ENCODE data around the gene HNRNPR. TPM values are rescaled to one million over a fixed set of nuclear protein-coding genes. Genes with fewer than 3 reads are reported as not detected.

Gene HNRNPR
- total and polyA plus RNA-seq, 2 of the 8 experiments (the other 6 are each of a cell fraction or from before 2014, with no cell fraction given) = 110 to 214 TPM

DNA sequence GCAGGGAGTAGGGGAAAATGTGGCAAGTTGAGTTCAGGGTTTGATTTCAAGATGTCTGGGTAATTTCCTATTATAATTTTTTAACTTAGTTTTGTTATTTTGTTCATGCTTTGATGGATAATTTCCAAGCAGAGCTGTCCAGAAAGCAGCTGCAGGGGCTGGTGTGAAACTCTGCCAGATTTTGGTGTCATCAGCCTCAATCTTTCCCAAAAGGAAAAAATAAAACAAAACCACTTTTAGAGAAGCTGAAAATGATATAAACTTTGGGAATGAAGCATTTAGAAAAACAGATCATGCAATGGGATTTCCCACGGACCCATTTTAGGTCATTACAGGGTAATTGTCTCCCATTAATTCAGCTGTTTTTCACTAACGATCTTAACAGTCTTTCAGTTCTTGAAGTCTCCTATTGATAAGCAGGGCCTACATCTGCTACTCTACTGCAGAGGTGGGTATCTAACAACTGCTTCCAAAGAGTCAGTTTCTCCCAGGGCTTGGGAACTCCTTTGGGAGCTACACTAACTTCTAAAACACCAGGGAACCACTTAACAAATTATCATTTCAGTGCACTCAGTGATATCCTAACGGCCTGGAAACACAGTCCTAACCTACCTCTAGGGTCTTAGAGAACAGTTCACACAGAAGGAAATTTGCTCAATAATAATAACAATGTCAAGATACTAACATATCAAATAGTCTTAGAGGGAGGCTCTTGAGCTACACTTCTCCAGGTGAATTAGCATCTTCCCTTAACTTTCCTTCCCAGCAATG lies 13.2 kb upstream of the HNRNPR start:
- FAIRE-seq = peak; percentile 89
- POLR2A ChIA-PET (ENCODE audit: partially characterized antibody) = interaction anchor here (1.0 to 2.7 kb wide), 5 partner anchors 11 to 337 kb away, joined by 3 to 17 read pairs (median 11); partner anchors contain the start of gene HNRNPR
- no peaks in the 10 kb centered on the region for H3K4me1 ChIP-seq (replicated peaks in 1 of 4; ENCODE audit: control insufficient read depth in 3 of 4, insufficient read depth in 4 of 4, low read length in 3 of 4)
- TF ChIP-seq, protein P1, sequence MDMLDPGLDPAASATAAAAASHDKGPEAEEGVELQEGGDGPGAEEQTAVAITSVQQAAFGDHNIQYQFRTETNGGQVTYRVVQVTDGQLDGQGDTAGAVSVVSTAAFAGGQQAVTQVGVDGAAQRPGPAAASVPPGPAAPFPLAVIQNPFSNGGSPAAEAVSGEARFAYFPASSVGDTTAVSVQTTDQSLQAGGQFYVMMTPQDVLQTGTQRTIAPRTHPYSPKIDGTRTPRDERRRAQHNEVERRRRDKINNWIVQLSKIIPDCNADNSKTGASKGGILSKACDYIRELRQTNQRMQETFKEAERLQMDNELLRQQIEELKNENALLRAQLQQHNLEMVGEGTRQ (IDR thresholded peaks at IDR 0.05; ENCODE audit: low read length) = no peak
- TF ChIP-seq TBP (IDR thresholded peaks at IDR 0.05; ENCODE audit: low read depth, low read length) (no peak), POLR2AphosphoS5 (IDR thresholded peaks at IDR 0.05; ENCODE audit: low read depth, low read length) (peak; percentile 98), RAD21 (IDR thresholded peaks at IDR 0.05 in 1 of 2, conservative IDR thresholded peaks at IDR 0.05 in 1 of 2; ENCODE audit: low read depth in 2 of 2, low read length in 2 of 2) (0 out of 4 replicates have a peak, but pooled peaks of 1 of the 2 experiments have one; percentile 0), SAP30 (IDR thresholded peaks at IDR 0.05; ENCODE audit: insufficient read depth, insufficient replicate concordance, low read length) (no peak), TEAD4 (IDR thresholded peaks at IDR 0.05; ENCODE audit: low read depth, low read length) (peak; percentile 57; the same call in 1 of the 2 replicates), KDM1A (IDR thresholded peaks at IDR 0.05; ENCODE audit: borderline replicate concordance, low read length) (peak; percentile 73; the same call in 1 of the 2 replicates), CBX8 (IDR thresholded peaks at IDR 0.05; ENCODE audit: borderline replicate concordance, low read depth, low read length) (no peak)
- TF ChIP-seq, protein P2, sequence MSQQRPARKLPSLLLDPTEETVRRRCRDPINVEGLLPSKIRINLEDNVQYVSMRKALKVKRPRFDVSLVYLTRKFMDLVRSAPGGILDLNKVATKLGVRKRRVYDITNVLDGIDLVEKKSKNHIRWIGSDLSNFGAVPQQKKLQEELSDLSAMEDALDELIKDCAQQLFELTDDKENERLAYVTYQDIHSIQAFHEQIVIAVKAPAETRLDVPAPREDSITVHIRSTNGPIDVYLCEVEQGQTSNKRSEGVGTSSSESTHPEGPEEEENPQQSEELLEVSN (IDR thresholded peaks at IDR 0.05) = no peak

More for the DNA sequence above, 13.2 kb upstream of the HNRNPR start:
- H4K20me1 ChIP-seq (replicated peaks in 1 of 2; ENCODE audit: control insufficient read depth in 1 of 2, insufficient read depth in 2 of 2, low read length in 2 of 2) = peaks cover 3 to 5% of the 10 kb centered on the region in 2 experiments
- no peak overlapping the region for H3K23ac ChIP-seq (ENCODE audit: insufficient read length)
- H2BK12ac ChIP-seq (ENCODE audit: low read depth, low read length) = no peak overlapping the region
- CTCF ChIA-PET (ENCODE audit: partially characterized antibody) = interaction anchor here (0.6 to 3.3 kb wide), 6 partner anchors 8 to 183 kb away, joined by 3 to 12 read pairs (median 4); no protein-coding TSS in a partner anchor
- no peak overlapping the region for H3K18ac ChIP-seq (ENCODE audit: extremely low read depth, low read length)
- H3K79me1 ChIP-seq (ENCODE audit: low read depth, low read length) = no peaks in the 10 kb centered on the region
- WGBS, 2 experiments (ENCODE audit: extremely low coverage in 1 of 2, insufficient coverage in 1 of 2, insufficient read length in 1 of 2, insufficient replicate concordance in 2 of 2, low coverage in 1 of 2, low lambda C conversion rate in 2 of 2, missing lambda C conversion rate in 1 of 2) = 18% methylated on average over 3 of the region's 3 CpGs; no CpG with 5 or more reads in 1 of the 2 experiments
- H2BK15ac ChIP-seq (ENCODE audit: low read length) = no peak overlapping the region
- no peak overlapping the region for H3K14ac ChIP-seq (ENCODE audit: insufficient read length)
- no peak overlapping the region for H2BK20ac ChIP-seq (ENCODE audit: low read length)
- H2AK5ac ChIP-seq (ENCODE audit: low read depth, low read length) = no peak overlapping the region
- peaks cover 0 to 35% (median 4%) of the 10 kb centered on the region in 4 experiments; a peak in 4 of 8 replicates for H3K36me3 ChIP-seq (ENCODE audit: control insufficient read depth in 2 of 4, insufficient read depth in 4 of 4, low read length in 3 of 4)
- H3K79me2 ChIP-seq (ENCODE audit: control insufficient read depth in 1 of 2, insufficient read depth in 2 of 2, low read length in 2 of 2) = no peaks in the 10 kb centered on the region
- DNase-seq (ENCODE audit: low read depth in 1 of 2, low spot score in 2 of 2) = peak in 1 of 2 experiments; percentile 54
- no peak overlapping the region for H4K5ac ChIP-seq (ENCODE audit: insufficient read length, low read depth, low read length)
- H2BK120ac ChIP-seq (replicated peaks; ENCODE audit: low read depth, low read length) = no peak overlapping the region
- peaks cover 33 to 36% of the 10 kb centered on the region in 2 experiments for H3K9me3 ChIP-seq (ENCODE audit: insufficient read depth in 2 of 2, low read depth in 1 of 2, low read length in 1 of 2)
- H2AFZ ChIP-seq (ENCODE audit: low read length) = no peak overlapping the region
- no peak overlapping the region for H4K8ac ChIP-seq (ENCODE audit: extremely low read depth, insufficient read depth, low read length)
- no peak overlapping the region for H4K91ac ChIP-seq (replicated peaks; ENCODE audit: insufficient read length, low read length)
- H2BK5ac ChIP-seq (ENCODE audit: low read depth, low read length) = no peak overlapping the region
- H3K23me2 ChIP-seq (ENCODE audit: low read depth, low read length) = no peaks in the 10 kb centered on the region; the same call in 1 of the 2 replicates
- no peak overlapping the region for H3K56ac ChIP-seq (replicated peaks; ENCODE audit: insufficient read length, low read depth, low read length)
- H3K4ac ChIP-seq (replicated peaks; ENCODE audit: insufficient read length, low read depth, low read length) = no peak overlapping the region
- peaks cover 79 to 99% (median 93%) of the 10 kb centered on the region in 4 experiments for H3K27me3 ChIP-seq (replicated peaks in 1 of 4; ENCODE audit: control insufficient read depth in 3 of 4, extremely low read depth in 1 of 4, insufficient read depth in 3 of 4, low read length in 3 of 4)
- H3K27ac ChIP-seq (ENCODE audit: low read depth, low read length) = no peak overlapping the region
- no peak overlapping the region for H3K4me2 ChIP-seq (ENCODE audit: insufficient read depth in 1 of 2, low read depth in 2 of 2, low read length in 2 of 2)
- H3K4me3 ChIP-seq (ENCODE audit: extremely low read depth in 1 of 4, insufficient read depth in 2 of 4, low read depth in 3 of 4, low read length in 4 of 4) = no peak overlapping the region
- H3K9ac ChIP-seq (replicated peaks in 1 of 4; ENCODE audit: extremely low read depth in 1 of 4, low read depth in 3 of 4, low read length in 3 of 4) = no peak overlapping the region
